Measurements from ENCODE around the gene UBALD2. TPM values are rescaled to one million over a fixed set of nuclear protein-coding genes. Genes with fewer than 3 reads are reported as not detected.
A peak's percentile ranks its signal among the peaks of the same experiment; 100 is the strongest.
"Not testable (repeated sequence)": the region's sequence is repeated elsewhere in the genome, so short reads cannot be mapped to it uniquely, and the experiment has no call there.

The UBALD2 gene
- total RNA-seq: 100 to 1,000 TPM; 173 to 187 TPM

- ATAC-seq (replicated peaks): peak; percentile 87
- H3K4me1 Mint-ChIP-seq: peaks cover 29% of the 10 kb centered on the region
- no peaks in the 10 kb centered on the region for H3K27me3 Mint-ChIP-seq
- peaks cover 51% of the 10 kb centered on the region for H3K36me3 Mint-ChIP-seq (ENCODE audit: low read depth)
- H3K9me3 Mint-ChIP-seq: no peaks in the 10 kb centered on the region
- H3K27ac Mint-ChIP-seq: peak within 1 kb of the TSS; percentile 96
- peak within 1 kb of the TSS; percentile 96 for H3K4me3 Mint-ChIP-seq
Observed at GRCh38 chr17:76264755-76265623, at the start of gene UBALD2. TSS of gene UBALD2 (plus strand) at chr17:76265348. CDS start at chr17:76265506, 158 bp downstream.

GRCh38 chr17:76217081-76217480 is 48.1 kb upstream of the UBALD2 start:
- Mint-ChIP-seq H3K27me3 (no peaks in the 10 kb centered on the region), H3K4me3 (no peak overlapping the region), H3K9me3 (no peaks in the 10 kb centered on the region), H3K4me1 (peaks cover 13% of the 10 kb centered on the region), H3K27ac (no peak overlapping the region), H3K36me3 (ENCODE audit: low read depth) (peaks cover 3% of the 10 kb centered on the region)
- ATAC-seq (replicated peaks): no peak

- Mint-ChIP-seq H3K27ac (peak overlapping the region; percentile 50), H3K9me3 (no peaks in the 10 kb centered on the region), H3K27me3 (no peaks in the 10 kb centered on the region), H3K4me3 (peak overlapping the region; percentile 69), H3K36me3 (ENCODE audit: low read depth) (no peaks in the 10 kb centered on the region), H3K4me1 (peaks cover 13% of the 10 kb centered on the region)
- peak; percentile 60 for ATAC-seq (replicated peaks)
Observed at GRCh38 chr17:76219670-76220383, 45.3 kb upstream of the UBALD2 start.

GRCh38 chr17:76223802-76224201 is 41.3 kb upstream of the UBALD2 start:
- ATAC-seq (replicated peaks): no peak
- H3K27me3 Mint-ChIP-seq: no peaks in the 10 kb centered on the region
- H3K27ac Mint-ChIP-seq: no peak overlapping the region
- peaks cover 15% of the 10 kb centered on the region for H3K4me1 Mint-ChIP-seq
- no peak overlapping the region for H3K4me3 Mint-ChIP-seq
- H3K9me3 Mint-ChIP-seq: no peaks in the 10 kb centered on the region
- no peaks in the 10 kb centered on the region for H3K36me3 Mint-ChIP-seq (ENCODE audit: low read depth)

- not testable (repeated sequence) for H3K27ac Mint-ChIP-seq; ATAC-seq (replicated peaks); H3K4me3 Mint-ChIP-seq; H3K9me3 Mint-ChIP-seq; H3K36me3 Mint-ChIP-seq (ENCODE audit: low read depth); H3K27me3 Mint-ChIP-seq
- H3K4me1 Mint-ChIP-seq: peaks cover 15% of the 10 kb centered on the region
Observed at GRCh38 chr17:76225373-76226086, 39.6 kb upstream of the UBALD2 start.

GRCh38 chr17:76226749-76227148 is 38.4 kb upstream of the UBALD2 start:
- not testable (repeated sequence) for H3K27ac Mint-ChIP-seq; H3K9me3 Mint-ChIP-seq; H3K27me3 Mint-ChIP-seq; ATAC-seq (replicated peaks); H3K36me3 Mint-ChIP-seq (ENCODE audit: low read depth); H3K4me3 Mint-ChIP-seq
- H3K4me1 Mint-ChIP-seq: peaks cover 15% of the 10 kb centered on the region

- peaks cover 24% of the 10 kb centered on the region for H3K4me1 Mint-ChIP-seq
Observed at GRCh38 chr17:76232342-76232741, 32.8 kb upstream of the UBALD2 start.

GRCh38 chr17:76233588-76234353 is 31.4 kb upstream of the UBALD2 start:
- H3K4me1 Mint-ChIP-seq: peaks cover 18% of the 10 kb centered on the region
- no peaks in the 10 kb centered on the region for H3K27me3 Mint-ChIP-seq
- peak overlapping the region; percentile 18 for H3K27ac Mint-ChIP-seq
- H3K4me3 Mint-ChIP-seq: peak overlapping the region; percentile 49
- no peaks in the 10 kb centered on the region for H3K9me3 Mint-ChIP-seq
- no peaks in the 10 kb centered on the region for H3K36me3 Mint-ChIP-seq (ENCODE audit: low read depth)
- ATAC-seq (replicated peaks): no peak

More at GRCh38 chr17:76232342-76232741, 32.8 kb upstream of the UBALD2 start:
- no peaks in the 10 kb centered on the region for H3K36me3 Mint-ChIP-seq (ENCODE audit: low read depth)
- H3K27ac Mint-ChIP-seq: no peak overlapping the region
- no peaks in the 10 kb centered on the region for H3K27me3 Mint-ChIP-seq
- H3K4me3 Mint-ChIP-seq: no peak overlapping the region
- ATAC-seq (replicated peaks): no peak
- H3K9me3 Mint-ChIP-seq: no peaks in the 10 kb centered on the region

GRCh38 chr17:76234354-76234679 is 30.8 kb upstream of the UBALD2 start:
- H3K36me3 Mint-ChIP-seq (ENCODE audit: low read depth): no peaks in the 10 kb centered on the region
- H3K4me3 Mint-ChIP-seq: peak overlapping the region; percentile 49
- peaks cover 17% of the 10 kb centered on the region for H3K4me1 Mint-ChIP-seq
- H3K27ac Mint-ChIP-seq: peak overlapping the region; percentile 18
- H3K27me3 Mint-ChIP-seq: no peaks in the 10 kb centered on the region
- ATAC-seq (replicated peaks): peak; percentile 69
- no peaks in the 10 kb centered on the region for H3K9me3 Mint-ChIP-seq

- H3K36me3 Mint-ChIP-seq (ENCODE audit: low read depth): peaks cover 1% of the 10 kb centered on the region
Observed at GRCh38 chr17:76235883-76236282, 29.3 kb upstream of the UBALD2 start.

GRCh38 chr17:76236603-76237002 is 28.5 kb upstream of the UBALD2 start:
- peaks cover 5% of the 10 kb centered on the region for H3K36me3 Mint-ChIP-seq (ENCODE audit: low read depth)
- no peak for ATAC-seq (replicated peaks)
- H3K4me3 Mint-ChIP-seq: no peak overlapping the region
- no peak overlapping the region for H3K27ac Mint-ChIP-seq
- H3K9me3 Mint-ChIP-seq: no peaks in the 10 kb centered on the region
- H3K27me3 Mint-ChIP-seq: no peaks in the 10 kb centered on the region
- peaks cover 19% of the 10 kb centered on the region for H3K4me1 Mint-ChIP-seq

More at GRCh38 chr17:76235883-76236282, 29.3 kb upstream of the UBALD2 start:
- H3K27me3 Mint-ChIP-seq: no peaks in the 10 kb centered on the region
- H3K4me3 Mint-ChIP-seq: no peak overlapping the region
- ATAC-seq (replicated peaks): no peak
- H3K4me1 Mint-ChIP-seq: peaks cover 15% of the 10 kb centered on the region
- no peaks in the 10 kb centered on the region for H3K9me3 Mint-ChIP-seq
- H3K27ac Mint-ChIP-seq: no peak overlapping the region

GRCh38 chr17:76237859-76238313 is 27.3 kb upstream of the UBALD2 start:
- H3K9me3 Mint-ChIP-seq: no peaks in the 10 kb centered on the region
- peak overlapping the region; percentile 69 for H3K4me3 Mint-ChIP-seq
- ATAC-seq (replicated peaks): no peak
- H3K27me3 Mint-ChIP-seq: no peaks in the 10 kb centered on the region
- H3K27ac Mint-ChIP-seq: no peak overlapping the region
- H3K36me3 Mint-ChIP-seq (ENCODE audit: low read depth): peaks cover 5% of the 10 kb centered on the region
- peaks cover 19% of the 10 kb centered on the region for H3K4me1 Mint-ChIP-seq

- Mint-ChIP-seq H3K27ac (no peak overlapping the region), H3K27me3 (no peaks in the 10 kb centered on the region), H3K4me3 (peak overlapping the region; percentile 69), H3K36me3 (ENCODE audit: low read depth) (peaks cover 5% of the 10 kb centered on the region), H3K4me1 (peaks cover 12% of the 10 kb centered on the region), H3K9me3 (no peaks in the 10 kb centered on the region)
- ATAC-seq (replicated peaks): no peak
Observed at GRCh38 chr17:76238847-76239537, 26.2 kb upstream of the UBALD2 start.
